8988T (cell line): Measurements from ENCODE around the gene KHK.

ENCODE experiments used
- DNase-seq: peaks from one replicate; pipeline ENCODE4 v3.0.0; 2011

KHK gene

GRCh38 chr2:27086724-27087593 lies at the start of gene KHK:
KHK (plus strand) TSS chr2:27086772; CDS start chr2:27087260, 488 bp downstream.
- peak; percentile 88 for DNase-seq

GRCh38 chr2:27038012-27038411 lies 48.6 kb upstream of the KHK start:
- DNase-seq = no peak

- DNase-seq = no peak
Measured at GRCh38 chr2:27038631-27039339, 47.8 kb upstream of the KHK start.

- no peak for DNase-seq
Measured at GRCh38 chr2:27039426-27039825, 47.1 kb upstream of the KHK start.

- DNase-seq = no peak
Measured at GRCh38 chr2:27039871-27040270, 46.7 kb upstream of the KHK start.

- DNase-seq = no peak
Measured at GRCh38 chr2:27040282-27040681, 46.3 kb upstream of the KHK start.

- DNase-seq = no peak
Measured at GRCh38 chr2:27041752-27042151, 44.8 kb upstream of the KHK start.

- DNase-seq = no peak
Measured at GRCh38 chr2:27042159-27042661, 44.4 kb upstream of the KHK start.

GRCh38 chr2:27042985-27043634 lies 43.5 kb upstream of the KHK start:
- no peak for DNase-seq

- peak; percentile 66 for DNase-seq
Measured at GRCh38 chr2:27049422-27050280, 36.9 kb upstream of the KHK start.

GRCh38 chr2:27050281-27050995 lies 36.1 kb upstream of the KHK start:
- peak; percentile 77 for DNase-seq

- peak; percentile 96 for DNase-seq
Measured at GRCh38 chr2:27050996-27051901, 35.3 kb upstream of the KHK start, which contains the start of gene AGBL5. AGBL5 (plus strand) TSS chr2:27051668; CDS start chr2:27052959, 1,291 bp downstream.

- DNase-seq = no peak
Measured at GRCh38 chr2:27051902-27052645, 34.5 kb upstream of the KHK start.

GRCh38 chr2:27053321-27053720 lies 33.3 kb upstream of the KHK start:
- DNase-seq = no peak

GRCh38 chr2:27053776-27054175 lies 32.8 kb upstream of the KHK start:
- no peak for DNase-seq

- no peak for DNase-seq
Measured at GRCh38 chr2:27054721-27055120, 31.9 kb upstream of the KHK start.

GRCh38 chr2:27057184-27057583 lies 29.4 kb upstream of the KHK start:
- no peak for DNase-seq

GRCh38 chr2:27058210-27058609 lies 28.4 kb upstream of the KHK start:
- no peak for DNase-seq

- DNase-seq = no peak
Measured at GRCh38 chr2:27059141-27059820, 27.3 kb upstream of the KHK start.
